GM18870 (cell line): ENCODE measurements around the gene DFFB.
"Not testable (repeated sequence)": the region's sequence is repeated elsewhere in the genome, so short reads cannot be mapped to it uniquely, and the experiment has no call there.

Experiments used
- ATAC-seq: cut with Tn5 transposase; IDR thresholded peaks from one replicate; pipeline ENCODE4 v1.9.1; 2021; ENCODE audit warnings: moderate library complexity; ENCODE audit not compliant: unreplicated experiment

DFFB gene

DNA sequence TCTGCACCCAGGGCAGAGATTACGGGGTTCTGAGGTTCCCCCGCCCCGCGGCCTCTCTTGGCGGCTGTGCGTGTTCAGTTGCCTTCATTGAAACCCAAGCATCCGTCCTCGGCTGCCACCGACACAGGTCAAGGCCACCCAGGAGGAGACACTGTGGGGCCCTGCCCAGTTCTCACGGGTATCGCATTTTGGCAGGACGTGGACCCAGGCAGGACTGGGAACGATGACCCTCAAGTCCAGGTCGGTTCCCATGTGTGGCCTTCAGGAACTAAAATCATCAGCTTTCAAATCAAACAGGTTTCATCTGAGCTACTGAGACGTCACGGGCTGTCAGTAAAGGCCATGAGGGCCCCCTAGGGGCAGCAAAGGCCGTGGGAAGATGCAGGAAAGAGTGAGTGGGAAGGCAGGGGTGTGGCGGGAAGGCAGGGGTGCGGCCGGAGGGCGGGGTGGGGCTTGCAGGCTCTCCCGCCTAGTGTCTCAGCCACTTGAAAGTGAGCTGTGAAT is 49.8 kb downstream of the DFFB start:
- no peak for ATAC-seq

DNA sequence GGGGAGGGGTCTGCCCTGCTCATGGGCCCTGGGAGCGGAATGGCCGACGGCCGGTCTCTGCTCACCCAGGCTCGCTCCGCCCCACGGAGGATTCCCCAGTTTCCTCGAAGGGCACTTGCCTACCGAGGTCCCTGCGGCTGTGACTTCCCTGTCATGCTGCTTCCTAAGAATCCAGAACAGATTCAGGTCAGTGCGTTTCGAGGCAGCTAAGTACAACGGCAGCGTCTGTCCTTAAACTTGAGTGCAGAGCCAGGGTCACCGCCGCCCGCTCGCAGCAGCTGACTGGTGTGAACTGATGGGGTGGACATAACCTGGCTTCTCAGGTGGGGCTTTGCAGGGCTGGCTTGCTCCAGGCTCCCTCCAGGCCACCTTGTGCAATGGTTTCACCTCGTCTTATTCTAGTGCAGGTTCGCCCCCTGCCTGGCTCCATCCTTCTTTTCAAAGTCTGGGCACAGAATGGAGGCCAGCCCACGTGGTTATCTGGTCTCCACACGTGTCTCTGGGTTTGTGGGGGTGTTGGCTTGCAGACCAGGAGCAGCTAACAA is 50.4 kb downstream of the DFFB start:
- ATAC-seq, result no peak

DNA sequence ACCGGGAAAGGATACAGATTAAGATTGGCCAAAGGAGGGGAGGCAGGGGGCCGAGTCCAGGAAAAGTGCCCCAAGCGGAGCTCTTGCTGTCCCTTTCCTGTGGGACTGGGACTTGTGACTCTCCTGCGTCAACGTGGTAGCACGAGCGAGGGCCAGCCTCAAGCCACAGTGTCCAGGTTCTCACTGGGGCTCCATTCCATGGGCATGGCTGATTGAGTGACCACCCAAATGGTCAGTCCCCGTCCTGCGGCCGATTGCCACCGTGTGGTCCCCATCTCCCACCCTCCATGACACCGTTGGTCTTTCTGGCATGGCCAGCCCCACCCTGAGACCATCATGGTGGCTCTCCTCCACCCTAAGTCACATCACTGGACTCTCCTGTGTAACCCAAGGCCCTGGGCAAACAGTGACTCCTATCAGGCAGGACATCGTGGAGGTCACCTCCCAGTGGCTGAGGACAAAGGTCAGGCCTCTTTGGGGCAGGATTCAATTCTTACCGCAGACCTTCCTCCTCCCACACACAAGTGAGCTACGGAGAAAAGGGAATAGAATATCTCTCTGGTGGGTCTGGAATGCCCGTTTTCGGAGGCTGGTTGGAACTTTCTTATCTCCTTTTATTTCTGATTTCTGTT is 51.7 kb downstream of the DFFB start:
- no peak for ATAC-seq

DNA sequence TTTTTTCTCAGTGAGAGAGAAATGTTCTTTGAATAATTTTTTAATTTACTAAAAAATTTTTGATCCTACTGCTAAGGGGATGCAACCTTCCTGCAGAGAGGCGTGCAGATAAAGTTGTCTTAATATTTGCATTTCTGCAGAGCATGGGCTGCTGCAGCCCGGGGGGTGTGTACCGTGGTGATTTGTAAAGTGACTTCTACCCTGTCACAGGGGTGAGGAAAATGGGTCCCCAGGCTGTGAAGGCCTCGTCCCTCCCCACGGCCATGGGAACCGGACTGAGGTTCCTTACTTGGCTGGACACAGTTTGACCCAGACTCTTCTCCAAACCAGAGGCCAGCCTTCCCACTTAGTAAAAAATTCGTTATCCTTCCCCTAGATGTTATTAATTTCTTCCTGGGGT is 52.3 kb downstream of the DFFB start:
- no peak for ATAC-seq

DNA sequence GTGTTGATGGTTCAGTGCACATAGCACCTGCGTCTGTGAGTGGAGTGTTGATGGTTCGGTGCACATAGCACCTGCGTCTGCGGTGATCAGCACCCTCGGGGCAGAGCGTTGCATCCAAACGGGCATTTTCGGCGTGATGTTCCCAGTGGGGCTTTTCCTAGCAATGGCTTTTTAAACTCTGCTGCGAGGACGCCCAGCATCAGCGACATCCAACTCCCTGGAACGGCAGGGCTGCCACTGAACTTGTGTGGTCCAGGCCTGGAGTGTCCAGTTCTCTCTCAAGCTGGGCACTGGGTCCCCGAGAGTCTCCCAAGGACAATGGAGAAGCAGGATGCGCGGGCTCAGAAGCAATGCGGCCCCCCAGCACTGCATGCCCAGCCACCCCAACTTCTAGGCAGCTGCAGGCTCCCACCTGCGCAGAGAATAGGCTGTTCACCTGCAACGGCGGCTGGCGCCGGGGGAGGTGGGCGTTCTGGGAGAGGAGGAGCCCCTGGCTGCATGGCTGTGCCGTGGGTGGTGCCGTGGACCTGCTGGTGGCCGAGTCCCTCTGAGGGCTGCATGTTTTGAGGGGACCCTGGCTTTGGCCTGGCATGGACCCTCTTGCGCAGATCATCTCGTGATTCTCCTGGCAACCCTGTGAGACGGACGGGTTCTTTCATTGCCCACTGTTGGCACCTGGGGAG is 52.9 kb downstream of the DFFB start:
- ATAC-seq, result no peak

DNA sequence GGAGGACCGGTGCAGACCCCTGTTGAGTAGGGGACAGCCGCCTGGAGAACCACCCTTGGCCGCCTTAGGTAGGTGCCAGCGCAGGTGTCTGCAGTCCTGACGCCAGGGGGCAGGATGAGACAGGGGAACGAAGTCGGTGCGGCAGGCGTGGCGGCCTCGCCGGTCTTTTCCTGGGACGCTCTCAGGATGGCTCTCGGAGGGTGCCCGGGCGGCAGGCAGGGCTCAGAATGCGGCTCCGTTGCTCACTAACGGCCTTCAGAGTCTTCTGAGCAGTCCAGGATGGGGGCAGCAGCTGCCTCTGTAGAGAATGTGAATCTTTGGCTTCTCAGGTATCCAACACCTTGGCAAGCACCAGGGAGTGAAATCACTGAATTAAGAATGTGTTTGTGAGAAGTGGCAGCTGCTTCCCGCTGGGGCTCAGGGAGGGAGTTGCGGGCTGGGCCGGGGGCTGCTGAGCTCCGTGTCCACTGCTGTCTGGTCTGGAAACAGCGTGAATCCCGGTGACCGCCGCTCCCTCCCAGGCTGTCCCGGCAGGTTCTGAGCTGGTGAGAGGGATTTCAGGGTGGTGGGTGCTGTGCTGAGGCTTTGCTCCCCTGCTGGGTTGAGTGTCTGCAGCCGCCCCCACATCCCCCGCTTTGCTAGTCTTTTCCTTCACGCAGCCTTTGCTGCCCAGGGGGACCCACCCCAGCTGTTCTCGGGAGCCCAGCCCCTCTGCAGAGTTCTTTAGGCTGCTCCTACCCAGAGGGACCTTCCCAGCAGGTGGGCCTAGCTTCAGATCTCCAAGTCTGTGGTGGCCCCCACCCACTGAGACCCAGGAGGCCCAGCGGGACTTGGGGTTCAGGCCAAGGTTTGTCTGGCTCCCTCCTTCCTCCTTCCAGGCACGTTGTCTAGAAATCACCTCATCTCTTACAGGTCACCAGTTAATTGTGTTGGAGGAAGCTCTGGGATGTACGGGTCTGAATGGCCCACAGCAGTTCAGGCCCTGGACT is 53.9 kb downstream of the DFFB start:
- no peak for ATAC-seq

DNA sequence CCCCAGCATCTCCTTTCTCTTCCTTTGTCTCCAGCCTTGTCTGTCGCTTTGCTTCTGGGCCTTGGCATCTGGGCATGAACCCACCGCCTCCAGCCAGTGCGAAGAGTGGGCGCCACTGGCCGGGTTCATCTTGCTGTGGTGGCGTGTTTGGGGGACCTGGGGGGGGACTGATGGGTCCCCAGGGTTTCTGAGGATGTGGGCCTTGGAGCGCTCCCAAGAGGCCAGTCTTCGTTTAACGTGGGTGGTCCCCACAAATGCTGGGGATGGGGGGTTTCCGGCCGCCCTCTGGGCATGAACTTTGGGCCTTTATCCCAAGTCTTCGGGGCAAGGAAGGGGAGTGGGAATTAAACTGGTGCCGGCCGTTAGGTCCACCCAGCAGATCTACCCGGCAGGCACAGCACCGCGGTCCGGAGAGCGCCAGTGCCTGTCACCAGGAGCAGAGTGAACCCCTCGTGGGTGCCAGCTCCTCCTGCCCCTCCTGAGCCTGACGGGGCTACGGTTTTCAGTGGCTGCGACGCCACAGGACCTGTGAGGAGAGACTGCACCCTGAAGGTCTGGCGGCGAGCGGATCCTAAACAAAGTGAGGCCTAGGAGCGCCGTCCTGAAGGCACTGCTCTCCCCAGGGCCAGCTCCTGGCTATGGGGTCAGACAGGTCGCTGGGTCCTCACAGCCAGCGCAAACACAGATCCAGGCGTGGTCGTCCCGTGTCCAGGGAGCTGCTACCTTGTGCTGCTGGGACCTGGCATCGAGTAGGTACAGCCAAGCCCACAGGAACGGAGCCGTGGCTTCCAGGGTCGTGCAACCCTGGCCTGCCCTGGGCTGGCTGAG is 54.9 kb downstream of the DFFB start:
- ATAC-seq, result no peak

DNA sequence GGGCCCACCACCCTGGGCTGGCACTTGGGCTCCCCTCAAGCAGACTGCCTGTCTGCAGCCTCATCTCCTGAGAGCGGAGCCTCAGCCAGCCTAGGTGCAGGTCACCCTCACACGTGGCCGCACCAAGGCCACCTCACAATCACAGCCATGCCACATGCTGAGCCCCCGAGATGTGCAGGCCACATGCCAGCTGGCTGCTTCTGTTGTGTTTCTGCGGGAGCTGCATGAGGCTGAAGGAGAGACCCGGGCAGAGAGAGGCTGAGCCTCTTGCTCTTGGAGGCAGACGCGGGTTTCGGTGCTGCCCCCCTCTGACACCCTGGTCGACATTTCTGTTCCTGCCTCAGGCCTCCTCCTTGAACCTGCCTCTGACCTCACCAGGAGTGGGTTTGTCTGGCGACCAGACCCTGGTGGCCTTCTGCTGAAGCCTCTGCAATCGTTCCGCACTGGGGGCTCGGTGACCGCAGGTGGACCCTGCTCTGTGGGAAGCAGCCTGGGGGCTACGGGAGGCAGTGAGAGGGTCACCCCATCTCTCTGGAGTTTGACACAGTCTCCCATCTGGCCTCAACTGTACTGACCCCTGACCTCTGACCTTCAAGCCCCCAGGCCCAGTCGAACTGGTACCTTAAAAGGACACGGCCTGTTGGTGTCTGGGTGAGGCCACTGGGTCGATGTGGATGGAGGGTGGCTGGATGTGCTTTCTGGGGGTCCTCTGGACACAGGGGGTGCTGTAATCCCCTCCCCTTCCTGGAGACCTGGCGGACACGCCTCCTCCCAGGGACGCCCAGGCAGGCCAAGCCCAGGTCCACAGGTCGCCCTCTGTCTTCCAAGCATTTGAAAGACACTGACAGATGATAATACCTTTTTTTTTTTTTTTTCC is 55.8 kb downstream of the DFFB start:
- ATAC-seq, result no peak

DNA sequence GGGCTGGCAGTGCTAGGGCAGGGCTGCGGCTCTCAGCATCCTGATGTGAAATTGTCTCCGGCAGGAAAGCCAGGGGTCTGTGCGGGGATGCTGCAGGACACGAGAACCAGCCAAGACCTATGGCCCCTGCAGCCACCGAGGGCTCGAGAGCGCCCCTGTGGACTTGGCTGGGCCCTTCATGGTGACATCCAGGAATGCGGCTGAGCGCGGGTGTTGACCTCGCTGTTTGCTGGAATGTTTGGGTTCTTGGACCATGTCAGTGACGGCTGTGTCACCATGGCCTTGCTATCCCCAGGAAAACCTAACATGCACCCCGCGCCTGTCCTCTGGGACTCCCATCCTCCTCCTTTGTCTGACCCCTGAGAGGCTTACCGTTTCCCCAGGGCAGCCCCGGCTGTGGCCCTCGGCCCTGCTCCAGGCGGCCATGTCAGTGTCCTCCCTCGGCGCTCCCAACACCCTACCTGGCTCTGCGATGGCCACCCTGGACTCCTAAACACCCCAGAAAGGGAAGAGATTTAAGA is 57.1 kb downstream of the DFFB start:
- ATAC-seq, result no peak

DNA sequence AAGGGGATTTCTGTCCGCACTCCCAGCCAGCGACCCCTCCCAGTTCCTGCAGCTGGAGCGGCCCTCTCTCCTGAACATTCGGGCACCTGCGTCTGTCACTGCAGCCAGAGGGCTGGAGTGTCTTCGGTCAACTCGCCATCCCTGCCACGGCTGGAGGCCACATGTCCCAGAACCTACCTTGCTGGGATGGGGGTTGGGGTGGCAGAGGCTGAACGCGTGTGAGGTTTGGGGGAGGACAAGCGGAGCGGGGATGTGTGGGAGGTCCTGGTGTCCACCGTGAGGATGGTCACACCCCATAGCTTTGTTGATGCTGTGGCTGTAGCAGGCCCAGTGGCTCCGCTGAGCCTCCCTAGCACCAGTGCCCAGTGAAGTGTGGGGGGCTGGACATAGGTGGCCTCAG is 57.6 kb downstream of the DFFB start:
- ATAC-seq, result no peak

DNA sequence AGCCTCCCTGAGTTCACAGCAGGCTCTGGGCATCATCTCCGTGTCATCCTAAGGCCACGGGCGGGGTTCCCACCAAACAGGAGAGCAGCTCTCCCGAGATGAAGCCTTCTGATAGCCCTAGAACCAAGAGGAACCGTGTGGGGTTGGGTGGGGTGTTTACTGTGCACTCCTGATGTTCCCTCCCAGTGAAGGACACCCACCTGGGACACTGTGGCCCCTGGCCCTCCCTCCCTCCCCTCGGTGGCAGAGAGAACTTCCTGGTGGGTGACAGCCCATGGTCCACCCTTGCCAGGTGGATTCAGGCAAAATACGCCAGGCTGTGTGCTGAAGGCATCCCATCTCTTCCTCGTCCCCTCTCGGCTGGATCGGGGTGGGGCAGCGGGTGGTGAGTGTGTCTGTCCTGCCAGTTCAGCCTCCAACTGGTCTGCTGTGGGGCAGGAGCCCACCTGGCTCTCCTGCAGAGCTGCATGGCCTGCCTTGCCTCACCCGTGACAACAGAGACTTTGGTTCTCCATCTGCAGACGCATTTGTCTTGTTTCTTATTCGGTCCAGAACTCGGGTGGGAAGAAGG is 58.4 kb downstream of the DFFB start:
- no peak for ATAC-seq

DNA sequence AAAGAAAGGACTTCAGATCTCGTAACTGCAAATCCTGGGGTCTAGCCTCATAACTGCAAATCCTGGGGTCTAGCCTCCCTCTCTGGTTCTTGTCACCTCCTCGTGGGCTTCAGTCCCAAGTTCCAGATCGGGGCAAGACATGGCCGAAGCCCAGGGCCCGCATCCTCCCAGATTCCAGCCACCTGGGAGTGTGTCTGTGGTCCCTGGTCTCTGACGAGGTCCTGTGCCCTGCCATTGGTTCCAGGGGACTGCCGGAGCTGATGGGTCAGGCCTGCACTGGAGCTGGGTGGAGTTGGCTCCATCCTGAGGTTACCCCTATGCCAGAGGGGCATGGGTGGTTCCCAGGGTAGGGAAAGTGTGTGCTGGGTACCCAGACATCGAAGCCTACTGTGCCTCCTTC is 60.5 kb downstream of the DFFB start:
- no peak for ATAC-seq

DNA sequence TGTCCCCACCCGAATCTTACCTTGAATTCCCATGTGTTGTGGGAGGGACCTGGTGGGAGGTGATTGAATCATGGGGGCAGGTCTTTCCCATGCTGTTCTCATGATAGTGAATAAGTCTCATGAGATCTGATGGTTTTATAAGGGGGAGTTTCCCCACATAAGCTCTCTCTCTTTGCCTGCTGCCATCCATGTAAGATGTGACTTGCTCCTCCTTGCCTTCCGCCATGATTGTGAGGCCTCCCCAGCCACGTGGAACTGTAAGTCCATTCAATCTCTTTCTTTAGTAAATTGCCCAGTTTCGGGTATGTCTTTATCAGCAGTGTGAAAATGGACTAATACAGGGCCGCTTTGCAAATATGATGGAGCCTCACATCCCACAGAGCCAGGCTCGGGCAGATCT is 61.1 kb downstream of the DFFB start:
- not testable (repeated sequence) for ATAC-seq

DNA sequence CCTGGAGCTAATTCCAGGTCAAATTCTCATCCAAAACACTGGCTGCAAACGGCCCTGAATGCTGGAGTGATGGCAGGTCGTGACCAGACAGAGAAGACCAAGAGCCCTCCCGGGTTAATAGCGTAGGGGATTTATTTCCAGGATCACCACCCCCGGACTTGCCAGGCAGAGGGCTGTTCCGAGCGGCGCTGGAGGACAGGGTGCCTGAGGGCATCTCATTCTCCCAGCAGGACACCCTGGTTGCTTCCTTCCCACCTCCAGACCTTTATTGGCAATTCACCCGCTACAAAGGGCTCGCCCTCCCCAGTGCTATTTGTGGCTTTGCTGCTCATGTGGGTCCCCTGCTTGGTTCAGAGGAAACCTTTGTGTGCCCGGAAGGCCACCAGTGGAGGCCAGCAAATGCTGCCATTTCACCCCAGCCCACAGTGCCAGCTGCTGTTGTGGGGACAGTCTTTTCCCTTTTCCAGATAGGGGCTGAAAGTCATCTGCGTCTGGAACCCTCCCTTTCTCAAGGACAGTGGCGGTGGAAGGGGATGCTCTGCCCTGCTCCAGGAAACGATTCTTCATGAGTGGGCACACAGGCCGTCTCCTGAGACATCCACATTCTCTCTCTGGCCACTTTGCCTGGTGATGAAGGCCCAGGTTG is 61.8 kb downstream of the DFFB start:
- no peak for ATAC-seq

DNA sequence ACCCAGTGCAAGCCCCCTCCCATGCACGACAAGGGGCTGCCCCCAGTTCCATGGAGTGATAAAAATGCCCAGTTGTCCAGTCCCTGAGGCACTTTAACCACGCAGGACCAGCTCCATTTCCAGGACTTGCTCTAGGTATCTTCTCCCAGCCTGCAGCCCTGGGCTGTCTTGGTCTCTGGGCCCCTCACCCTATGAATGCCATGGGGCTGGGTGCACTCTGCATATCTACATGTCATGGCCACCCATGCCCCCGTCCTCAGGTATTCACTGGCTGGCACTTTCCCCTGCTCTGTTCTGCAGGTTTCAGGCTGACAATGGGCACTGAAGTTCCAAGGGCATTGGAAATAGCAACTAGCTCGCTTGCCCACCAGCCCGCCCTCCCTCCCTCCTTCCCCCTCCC is 62.4 kb downstream of the DFFB start:
- ATAC-seq, result no peak

DNA sequence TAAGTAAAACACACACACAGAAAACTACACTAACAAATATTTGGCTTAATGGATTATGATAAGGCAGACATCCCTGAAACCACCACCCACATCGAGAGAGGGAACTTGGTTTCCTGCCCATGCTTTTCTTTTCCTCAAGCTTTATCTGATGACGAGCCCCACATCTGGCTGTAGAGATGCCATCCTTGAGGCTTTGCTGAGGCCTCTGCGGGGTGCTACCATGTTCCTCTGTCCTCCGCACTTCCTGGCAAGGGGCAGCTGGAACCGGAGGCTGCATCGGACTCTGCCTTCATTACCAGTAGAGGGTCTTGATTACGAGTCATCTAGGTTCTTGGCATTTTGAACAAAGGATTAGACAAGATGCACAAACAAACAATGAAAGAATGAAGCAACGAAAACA is 64.5 kb downstream of the DFFB start:
- no peak for ATAC-seq

DNA sequence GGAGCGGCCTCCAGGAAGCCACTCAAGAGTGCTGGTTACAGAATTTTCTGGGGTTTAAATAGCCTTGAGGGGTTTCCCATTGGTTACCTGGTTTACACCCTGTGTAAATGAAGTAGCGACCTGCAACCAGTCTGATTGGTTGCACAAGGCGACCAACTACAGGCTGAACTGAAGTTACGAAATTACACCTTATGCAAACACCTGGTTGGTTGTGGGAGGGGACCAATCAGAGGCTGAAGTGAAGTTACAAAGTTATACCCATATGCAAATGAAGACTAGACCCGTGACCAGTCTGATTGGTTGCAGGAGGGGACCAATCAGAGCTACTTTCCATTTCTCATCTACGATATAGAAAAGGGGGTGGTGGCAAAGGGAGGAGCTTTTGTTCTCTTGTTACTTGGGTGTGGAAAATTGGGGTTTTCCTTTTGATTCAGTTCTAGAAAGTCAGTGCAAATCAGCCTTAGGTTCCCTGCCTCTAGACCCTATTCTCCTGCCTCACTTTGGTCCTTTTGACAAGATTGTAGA is 65.0 kb downstream of the DFFB start:
- ATAC-seq, result no peak

DNA sequence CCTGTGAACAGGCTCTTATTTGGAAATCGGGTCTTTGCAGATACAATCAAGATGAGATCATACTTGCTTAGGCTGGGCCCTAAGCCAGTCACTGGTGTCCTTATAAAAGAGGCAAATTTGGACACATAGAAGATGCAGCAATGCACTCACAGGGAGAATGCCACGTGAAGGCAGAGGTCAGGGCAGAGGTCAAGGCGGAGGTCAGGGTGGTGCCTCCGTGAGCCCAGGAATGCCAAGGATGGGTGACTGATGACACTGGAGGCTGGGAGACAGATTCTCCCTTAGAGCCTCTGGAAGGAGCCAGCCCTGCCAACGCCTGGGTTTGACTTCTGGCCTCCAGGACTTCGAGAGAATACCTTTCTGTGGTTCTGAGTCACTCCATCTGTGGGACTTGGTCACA is 65.6 kb downstream of the DFFB start:
- no peak for ATAC-seq
